ENCODE measurements around the gene PI4K2B.
"Not testable (repeated sequence)": the region's sequence is repeated elsewhere in the genome, so short reads cannot be mapped to it uniquely, and the experiment has no call there.

PI4K2B gene

DNA sequence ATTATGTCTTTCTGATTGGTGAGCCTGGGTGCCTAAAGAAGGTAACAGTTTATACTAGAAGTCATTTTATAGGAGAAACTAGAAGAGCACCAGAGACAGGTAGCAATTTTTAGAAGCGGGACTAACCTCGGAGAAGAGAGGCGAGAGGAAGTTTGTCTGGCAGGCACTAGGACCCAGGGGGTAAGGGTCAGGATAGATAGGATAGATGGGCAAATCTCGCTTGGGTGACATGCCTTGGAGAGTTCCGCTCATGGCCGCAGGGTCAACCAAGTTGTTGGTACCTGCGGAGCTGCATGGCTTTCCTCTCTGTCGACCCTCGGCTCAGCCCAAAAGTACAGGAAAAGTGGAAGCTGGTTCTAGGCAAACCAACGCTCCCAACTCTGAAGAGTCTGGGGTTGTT, 11.3 kb downstream of the PI4K2B start:
- no peak for DNase-seq

DNA sequence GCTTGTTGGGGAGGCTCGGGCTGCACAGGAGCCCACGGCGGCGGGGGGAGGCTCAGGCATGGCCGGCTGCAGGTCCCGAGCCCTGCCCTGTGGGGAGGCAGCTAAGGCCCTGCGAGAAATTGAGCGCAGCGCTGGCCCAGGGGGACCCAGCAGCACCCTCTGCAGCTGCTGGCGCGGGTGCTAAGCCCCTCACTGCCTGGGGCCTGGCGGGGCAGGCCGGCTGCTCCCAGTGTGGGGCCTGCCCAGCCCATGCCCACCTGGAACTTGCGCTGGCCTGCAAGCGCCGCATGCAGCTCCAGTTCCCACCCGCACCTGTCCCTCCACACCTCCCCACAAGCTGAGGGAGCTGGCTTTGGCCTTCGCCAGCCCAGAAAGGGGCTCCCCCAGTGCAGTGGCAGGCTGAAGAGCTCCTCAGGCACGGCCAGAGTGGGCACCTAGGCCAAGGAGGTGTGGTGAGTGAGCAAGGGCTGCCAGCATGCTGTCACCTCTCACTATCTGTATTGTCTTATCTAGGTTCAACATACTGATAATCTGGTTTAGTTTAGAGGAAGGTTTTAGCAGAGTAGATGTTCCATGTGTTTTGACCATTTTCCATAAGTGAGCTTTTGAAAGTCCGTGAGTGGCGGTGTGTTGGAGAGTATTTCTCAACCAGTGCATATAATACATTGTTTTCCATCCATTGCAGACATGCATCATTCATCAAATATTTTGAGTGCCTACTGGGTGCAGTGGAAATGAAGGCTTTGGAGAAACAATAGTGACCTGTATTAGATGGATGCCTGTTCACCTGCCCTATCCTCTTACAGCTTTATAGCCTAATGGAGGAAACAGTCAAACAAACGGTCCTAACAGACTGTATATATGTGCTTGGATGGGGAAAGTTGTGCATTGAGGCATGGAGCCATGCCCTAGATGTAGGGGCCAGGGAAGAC, 13.1 kb downstream of the PI4K2B start:
- DNase-seq, result no peak

DNA sequence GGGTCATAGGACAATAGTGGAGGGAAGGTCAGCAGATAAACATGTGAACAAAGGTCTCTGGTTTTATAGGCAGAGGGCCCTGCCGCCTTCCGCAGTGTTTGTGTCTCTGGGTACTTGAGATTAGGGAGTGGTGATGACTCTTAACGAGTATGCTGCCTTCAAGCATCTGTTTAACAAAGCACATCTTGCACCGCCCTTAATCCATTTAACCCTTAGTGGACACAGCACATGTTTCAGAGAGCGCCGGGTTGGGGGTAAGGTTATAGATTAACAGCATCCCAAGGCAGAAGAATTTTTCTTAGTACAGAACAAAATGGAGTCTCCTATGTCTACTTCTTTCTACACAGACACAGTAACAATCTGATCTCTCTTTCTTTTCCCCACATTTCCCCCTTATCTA, 15.0 kb downstream of the PI4K2B start:
- not testable (repeated sequence) for DNase-seq

GRCh38 chr4:25249494-25249893, 15.7 kb downstream of the PI4K2B start:
- not testable (repeated sequence) for DNase-seq

GRCh38 chr4:25252230-25253070, 18.6 kb downstream of the PI4K2B start:
- no peak for DNase-seq

GRCh38 chr4:25253071-25253445, 19.2 kb downstream of the PI4K2B start:
- peak; percentile 6 for DNase-seq

DNA sequence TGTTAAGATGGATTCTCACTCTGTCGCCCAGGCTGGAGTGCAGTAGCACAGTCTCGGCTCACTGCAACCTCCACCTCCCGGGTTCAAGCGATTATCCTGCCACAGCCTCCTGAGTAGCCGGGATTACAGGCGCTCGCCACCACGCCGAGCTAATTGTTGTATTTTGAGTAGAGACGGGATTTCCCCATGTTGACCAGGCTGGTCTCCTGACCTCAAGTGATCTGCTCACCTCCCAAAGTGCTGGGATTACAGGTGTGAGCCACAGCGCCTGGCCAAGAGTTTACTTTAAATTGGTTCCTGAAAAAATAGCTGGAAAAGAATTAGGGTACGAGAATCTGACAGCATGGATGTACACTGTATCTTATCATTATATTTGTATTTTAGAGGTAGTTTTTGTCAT, 20.0 kb downstream of the PI4K2B start:
- not testable (repeated sequence) for DNase-seq

GRCh38 chr4:25258980-25259578, 25.2 kb downstream of the PI4K2B start:
- no peak for DNase-seq

GRCh38 chr4:25271866-25272265, 38.0 kb downstream of the PI4K2B start:
- DNase-seq, result no peak

GRCh38 chr4:25280210-25280609, 46.4 kb downstream of the PI4K2B start:
- DNase-seq, result peak; percentile 13

DNA sequence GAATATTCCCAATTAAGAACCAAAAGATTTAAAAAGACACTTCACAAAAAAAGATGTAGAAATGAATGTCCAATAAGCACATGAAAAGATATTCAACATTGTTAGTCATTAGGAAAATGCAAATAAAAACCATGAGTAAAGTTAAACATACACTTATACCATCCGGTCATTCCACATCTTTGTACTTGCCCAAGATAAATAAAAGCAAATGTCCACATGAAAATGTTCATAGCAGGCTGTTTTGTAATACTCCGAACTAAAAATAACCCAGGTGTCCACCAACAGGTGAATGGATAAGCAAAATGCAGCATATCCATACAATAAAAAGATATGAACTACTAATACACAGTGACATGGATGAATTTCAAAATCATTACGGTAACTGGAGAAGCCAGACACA, 50.1 kb downstream of the PI4K2B start:
- no peak for DNase-seq

GRCh38 chr4:25284466-25284865, 50.6 kb downstream of the PI4K2B start:
- no peak for DNase-seq

- DNase-seq, result no peak
Observed at GRCh38 chr4:25290490-25291067, 56.7 kb downstream of the PI4K2B start.

DNA sequence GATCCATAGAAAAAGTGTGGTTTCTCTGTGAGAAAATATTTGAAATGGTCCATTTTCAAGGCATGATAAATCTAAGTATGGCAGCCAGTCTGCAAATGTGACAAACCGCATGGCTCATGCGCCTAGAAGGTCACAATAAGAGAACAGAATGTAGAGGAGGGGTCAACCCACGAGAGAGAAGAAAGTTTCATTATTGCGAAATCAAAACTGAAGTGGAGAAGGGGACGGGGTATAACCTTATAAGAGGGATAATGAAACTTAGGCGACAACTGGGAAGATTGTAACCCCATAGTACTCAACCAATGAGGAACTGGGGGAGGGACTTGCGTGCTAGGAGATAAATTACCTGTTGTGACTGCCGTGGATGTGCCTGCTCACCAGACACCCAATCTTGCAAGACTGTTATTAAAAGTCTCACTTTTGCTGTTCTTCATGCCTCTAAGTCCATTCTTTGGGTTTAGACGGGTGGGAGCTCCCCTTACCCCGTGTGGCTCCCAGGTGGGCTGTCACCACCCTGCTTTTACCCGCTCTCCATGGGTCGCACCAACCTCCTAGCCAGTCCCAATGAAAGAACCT, 57.4 kb downstream of the PI4K2B start:
- no peak for DNase-seq

DNA sequence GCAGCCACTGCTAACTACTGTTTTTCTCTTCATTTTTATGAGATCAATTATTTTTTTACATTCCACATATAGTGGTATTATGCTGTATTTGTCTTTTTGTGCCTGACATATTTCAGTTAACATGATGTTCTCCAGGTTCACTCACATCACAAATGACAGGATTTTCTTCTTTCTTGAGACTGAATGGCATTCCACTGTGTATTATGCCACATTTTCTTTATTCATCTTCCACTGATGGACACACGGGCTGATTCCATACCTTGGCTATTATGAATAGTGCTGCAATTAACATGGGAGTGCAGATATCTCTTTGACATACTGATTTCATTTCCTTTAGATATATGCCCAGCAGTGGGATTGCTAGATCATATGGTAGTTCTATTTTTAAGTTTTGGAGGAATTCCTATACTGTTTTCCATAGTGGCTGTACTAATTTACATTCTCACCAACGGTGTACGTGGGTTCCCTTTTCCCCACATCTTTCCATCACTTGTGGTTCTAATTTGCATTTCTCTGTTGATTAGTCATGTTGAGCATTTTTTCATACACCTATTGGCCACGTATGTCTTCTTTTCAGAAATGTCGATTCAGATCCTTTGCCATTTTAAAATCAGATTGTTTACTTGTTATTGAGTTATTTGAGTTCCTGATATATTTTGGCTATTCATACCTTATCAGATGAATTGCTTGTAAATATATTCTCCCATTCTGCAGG, 63.9 kb downstream of the PI4K2B start:
- no peak for DNase-seq

DNA sequence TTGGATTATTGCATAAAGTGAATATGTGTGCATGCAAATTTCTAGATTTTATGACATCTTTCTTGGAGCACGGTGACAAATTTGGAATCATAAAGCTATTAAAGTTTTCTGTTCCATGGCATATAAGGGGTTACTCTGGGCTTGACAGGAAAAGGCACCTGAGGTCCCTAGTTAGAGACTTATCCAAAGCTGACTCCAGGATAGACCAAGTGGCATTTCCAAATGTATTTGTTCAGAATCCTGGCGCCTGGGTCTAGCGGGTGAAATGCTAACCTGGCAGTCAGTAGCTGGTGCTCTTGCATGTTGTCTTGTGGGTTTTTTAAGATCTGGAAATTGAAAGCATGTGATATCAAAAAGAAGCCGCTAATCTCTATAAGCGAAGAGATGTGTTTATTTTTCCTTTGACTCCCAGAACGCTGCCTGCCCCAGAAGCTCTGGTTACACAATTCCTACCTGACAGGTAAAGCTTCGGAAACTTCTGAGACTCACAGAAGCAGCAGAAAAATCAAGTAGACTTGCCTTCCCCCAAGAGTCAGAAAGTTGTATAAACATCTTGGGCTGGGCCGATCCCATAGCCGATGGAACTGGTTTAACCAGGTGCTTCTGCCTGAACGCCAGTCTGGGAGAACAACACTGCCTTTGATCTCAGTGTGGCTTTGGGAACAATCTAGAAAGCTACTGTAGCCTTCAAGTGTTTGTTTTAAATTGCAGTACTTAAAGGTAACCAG, 65.8 kb downstream of the PI4K2B start:
- no peak for DNase-seq

DNA sequence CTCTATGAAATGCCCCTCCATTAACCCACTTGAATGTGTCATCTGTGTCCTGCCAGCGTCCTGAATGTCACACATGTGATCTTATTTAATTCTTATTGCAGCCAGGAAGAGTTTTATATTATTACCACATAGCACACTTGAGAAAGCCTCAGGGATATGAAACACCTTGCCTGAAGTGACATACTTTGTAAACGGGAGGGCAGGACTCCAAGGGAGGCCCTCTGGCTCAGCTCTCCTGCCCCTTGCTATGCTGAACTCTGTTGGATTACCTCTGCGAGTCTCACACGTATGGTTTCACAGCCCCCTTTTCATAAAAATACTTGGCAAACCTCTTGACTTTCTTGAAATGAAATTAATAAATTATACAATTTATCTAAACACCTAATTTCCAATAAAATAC, 67.6 kb downstream of the PI4K2B start:
- no peak for DNase-seq

DNA sequence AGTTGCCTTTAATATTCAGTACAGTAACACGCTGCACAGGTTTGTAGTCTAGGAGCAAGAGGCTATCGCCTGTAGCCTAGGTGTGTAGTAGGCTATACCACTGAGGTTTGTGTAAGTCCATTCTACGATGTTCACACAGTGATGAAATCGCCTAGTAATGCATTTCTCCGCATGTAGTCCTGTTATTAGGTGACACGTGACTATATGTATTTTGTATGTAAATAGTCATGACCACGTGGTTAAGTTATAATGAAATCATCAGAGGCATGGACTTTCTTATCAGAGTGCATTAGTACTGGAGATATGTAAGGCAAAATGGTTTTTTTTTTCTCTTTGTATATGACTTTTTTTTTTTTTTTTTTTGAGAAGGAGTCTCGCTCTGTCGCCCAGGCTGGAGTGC, 68.8 kb downstream of the PI4K2B start:
- no peak for DNase-seq

GRCh38 chr4:25303578-25303977, 69.7 kb downstream of the PI4K2B start:
- DNase-seq, result no peak

- no peak for DNase-seq
Observed at GRCh38 chr4:25306518-25307057, 72.8 kb downstream of the PI4K2B start.

DNA sequence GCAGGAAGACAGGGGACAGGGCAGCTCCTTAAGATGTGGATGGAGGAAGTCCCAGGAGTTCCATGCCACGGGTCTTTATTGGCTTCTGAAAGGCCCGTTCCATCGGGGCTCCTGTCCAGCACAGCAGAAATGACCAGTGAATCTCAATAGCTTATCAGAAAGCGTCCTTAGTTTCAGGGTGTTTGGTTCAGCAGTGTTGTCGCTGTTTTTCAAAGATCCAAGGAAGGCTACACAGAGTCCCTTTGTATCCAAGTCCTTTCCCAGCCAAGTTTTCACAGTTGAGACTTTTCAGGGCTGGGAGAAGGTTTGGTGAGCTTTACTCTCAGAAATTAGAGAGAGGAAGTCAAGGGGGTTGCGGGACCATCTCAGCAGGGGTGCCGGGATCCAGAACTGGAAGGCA, 73.8 kb downstream of the PI4K2B start:
- DNase-seq, result no peak
